NCI-H146 treated with DMSO at 0.1 percent for 48 hours (cell line): ENCODE results near the gene CREB3L4.

Experiments used
- DNase-seq: peaks from one replicate; lab custom pipeline; 2025; ENCODE audit not compliant: unreplicated experiment; lab: John Stamatoyannopoulos, UW

Gene CREB3L4

GRCh38 chr1:153967107-153967999 lies at the start of gene CREB3L4:
CREB3L4 (plus strand) TSS chr1:153967902; CDS start chr1:153968526, 624 bp downstream.
- peak; percentile 96 for DNase-seq

GRCh38 chr1:153919876-153920852 lies 47.5 kb upstream of the CREB3L4 start:
- DNase-seq, result no peak

- DNase-seq, result no peak
Measured at GRCh38 chr1:153921080-153921802, 46.5 kb upstream of the CREB3L4 start.

- no peak for DNase-seq
Measured at GRCh38 chr1:153921803-153922075, 46.0 kb upstream of the CREB3L4 start.

GRCh38 chr1:153922076-153922971 lies 45.4 kb upstream of the CREB3L4 start:
- DNase-seq, result peak; percentile 65

- DNase-seq, result peak; percentile 98
Measured at GRCh38 chr1:153922972-153923925, 44.5 kb upstream of the CREB3L4 start, which contains the start of gene GATAD2B. GATAD2B (minus strand) TSS chr1:153922972; CDS start chr1:153828347, 94,625 bp downstream.

GRCh38 chr1:153926405-153926804 lies 41.3 kb upstream of the CREB3L4 start:
- no peak for DNase-seq

- DNase-seq, result no peak
Measured at GRCh38 chr1:153928245-153928644, 39.5 kb upstream of the CREB3L4 start.

GRCh38 chr1:153928791-153929341 lies 38.8 kb upstream of the CREB3L4 start:
- no peak for DNase-seq

- no peak for DNase-seq
Measured at GRCh38 chr1:153929426-153929825, 38.3 kb upstream of the CREB3L4 start.

- no peak for DNase-seq
Measured at GRCh38 chr1:153929981-153930948, 37.4 kb upstream of the CREB3L4 start.

GRCh38 chr1:153932156-153933131 lies 35.3 kb upstream of the CREB3L4 start:
- DNase-seq, result no peak

- DNase-seq, result no peak
Measured at GRCh38 chr1:153933430-153933829, 34.3 kb upstream of the CREB3L4 start.

GRCh38 chr1:153933955-153934354 lies 33.7 kb upstream of the CREB3L4 start:
- DNase-seq, result no peak

GRCh38 chr1:153934746-153935145 lies 33.0 kb upstream of the CREB3L4 start:
- DNase-seq, result no peak
